Suprapubic skin (tissue), 4 donors: ENCODE results near the gene LCE2C.

Experiments
- CTCF ChIP-seq, 2 donors: fragments of 200-600 bp in 1 of 2; fragments of 450-650 bp in 1 of 2; sonication (generic) in 1 of 2; IDR thresholded peaks; one replicate each; pipeline ENCODE4 v1.5.1; 2016 to 2019; ENCODE audit warnings: antibody characterized with exemption in 2 of 2, mild to moderate bottlenecking in 1 of 2, moderate library complexity in 1 of 2
- EP300 ChIP-seq: sonication (generic); formaldehyde crosslinking; IDR thresholded peaks from one replicate; pipeline ENCODE4 v1.6.1; 2017; ENCODE audit warnings: antibody characterized with exemption
- POLR2A ChIP-seq, 2 donors: fragments of 450-650 bp; IDR thresholded peaks; one replicate each; pipeline ENCODE4 v1.6.1; 2017; ENCODE audit warnings: antibody characterized with exemption in 2 of 2, mild to moderate bottlenecking in 2 of 2, moderate library complexity in 2 of 2
- POLR2AphosphoS5 ChIP-seq, 3 donors: sonication (generic); formaldehyde crosslinking; IDR thresholded peaks; one replicate each; pipeline ENCODE4 v1.6.1; 2017; ENCODE audit warnings: antibody characterized with exemption in 3 of 3

GRCh38 chr1:152725261-152725660 is 50.2 kb downstream of the LCE2C start:
- no peak for TF ChIP-seq POLR2A (IDR thresholded peaks at IDR 0.05)
- no peak for TF ChIP-seq EP300
- no peak for TF ChIP-seq CTCF (IDR thresholded peaks at IDR 0.05)
- TF ChIP-seq POLR2AphosphoS5 (IDR thresholded peaks at IDR 0.05) = no peak
